NCI-H1105 treated with DMSO at 0.1 percent for 48 hours (cell line): ENCODE data around the gene KCNK15.

ENCODE experiments used
- DNase-seq: peaks from one replicate; lab custom pipeline; 2025; lab: John Stamatoyannopoulos, UW

The KCNK15 gene

GRCh38 chr20:44790638-44791393, 45.2 kb downstream of the KCNK15 start:
- no peak for DNase-seq

- no peak for DNase-seq
Observed at GRCh38 chr20:44792796-44793195, 47.1 kb downstream of the KCNK15 start.

- DNase-seq: no peak
Observed at GRCh38 chr20:44795836-44796235, 50.2 kb downstream of the KCNK15 start.

- DNase-seq: no peak
Observed at GRCh38 chr20:44796311-44796710, 50.6 kb downstream of the KCNK15 start.

- no peak for DNase-seq
Observed at GRCh38 chr20:44796758-44797457, 51.2 kb downstream of the KCNK15 start.

- no peak for DNase-seq
Observed at GRCh38 chr20:44799691-44800090, 54.0 kb downstream of the KCNK15 start.

GRCh38 chr20:44800391-44801046, 54.9 kb downstream of the KCNK15 start:
- DNase-seq: no peak
